Activated T-cell treated with anti-CD3 and anti-CD28 coated beads, Interleukin-2, amount 50 U/mL, for 48 hours (primary cell): ENCODE data around the gene DR1.

Experiments
- DNase-seq, 2 experiments: peaks; one replicate each; pipeline ENCODE4 v3.0.0-alpha.2; 2020

Gene DR1

DNA sequence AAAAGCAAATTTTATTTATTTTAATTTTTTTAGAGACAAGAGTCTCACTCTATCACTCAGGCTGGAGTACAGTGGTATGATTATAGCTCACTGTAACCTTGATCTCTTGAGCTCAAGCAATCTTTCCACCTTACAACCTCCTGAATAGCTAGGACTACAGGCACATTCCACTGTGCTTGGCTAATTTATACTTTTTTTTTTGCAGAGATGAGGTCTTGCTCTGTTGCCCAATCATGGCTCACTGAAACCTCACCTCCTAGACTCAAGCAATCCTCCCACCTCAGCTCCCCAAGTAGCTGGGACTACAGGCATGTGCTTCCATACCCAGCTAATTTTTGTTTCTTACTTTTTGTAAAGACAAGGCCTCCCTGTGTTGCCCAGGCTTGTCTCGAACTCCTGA is 49.5 kb downstream of the DR1 start:
- DNase-seq = no peak

DNA sequence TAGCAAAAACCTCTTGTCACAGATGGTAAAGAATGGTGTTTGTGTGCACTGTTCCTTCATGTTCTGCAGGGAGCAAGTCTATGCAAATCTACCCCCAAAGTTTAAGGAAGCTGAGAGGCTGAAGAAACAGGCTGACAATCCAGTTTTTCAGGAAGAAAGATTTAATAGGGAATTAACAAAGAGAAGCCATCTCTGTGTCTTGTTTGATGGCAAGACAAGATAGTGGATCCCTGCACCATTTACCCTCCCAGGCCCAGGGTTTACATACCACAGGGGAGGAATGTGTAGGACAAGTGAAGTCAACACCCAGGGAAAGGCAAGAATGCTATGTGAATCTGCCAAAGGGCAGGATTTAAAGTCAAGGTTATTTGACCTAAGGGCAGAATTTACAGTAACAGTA is 54.1 kb downstream of the DR1 start:
- DNase-seq = no peak

DNA sequence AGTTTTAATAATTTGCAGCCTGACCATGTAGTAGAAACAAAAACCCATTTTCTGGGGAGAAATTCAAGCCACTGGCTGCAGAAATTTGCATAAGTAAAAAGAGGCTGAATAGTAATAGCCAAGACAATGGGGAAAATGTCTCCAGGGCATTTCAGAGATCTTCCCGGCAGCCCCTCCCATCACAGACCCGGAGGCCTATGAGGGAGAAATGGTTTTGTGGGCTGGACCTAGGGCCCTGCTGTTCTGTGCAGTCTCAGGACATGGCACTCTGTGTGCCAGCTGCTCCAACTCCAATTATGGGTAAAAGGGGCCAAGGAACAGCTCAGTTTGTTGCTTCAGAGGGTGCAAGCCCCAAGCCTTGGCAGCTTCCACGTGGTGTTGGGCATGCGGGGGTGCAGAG is 62.5 kb downstream of the DR1 start:
- DNase-seq = no peak

DNA sequence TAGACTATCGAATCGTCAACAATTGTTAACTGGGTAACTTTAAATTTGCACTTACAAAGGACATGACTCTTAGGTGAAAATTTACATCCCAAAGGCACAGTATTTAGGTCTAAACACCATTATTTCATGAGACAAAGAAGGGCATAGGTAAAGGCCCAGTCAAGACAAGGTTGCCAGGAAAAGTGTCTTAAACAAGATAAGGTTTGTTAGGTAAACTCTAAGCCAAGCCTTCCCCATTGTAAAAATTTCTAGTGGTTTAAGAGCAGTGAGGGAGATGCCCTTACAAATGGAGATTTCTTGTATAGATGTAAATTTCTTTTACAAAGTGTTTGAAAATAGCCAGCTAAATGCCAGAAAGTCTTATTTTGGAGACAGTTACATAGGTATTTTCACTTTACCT is 65.3 kb downstream of the DR1 start:
- no peak for DNase-seq

DNA sequence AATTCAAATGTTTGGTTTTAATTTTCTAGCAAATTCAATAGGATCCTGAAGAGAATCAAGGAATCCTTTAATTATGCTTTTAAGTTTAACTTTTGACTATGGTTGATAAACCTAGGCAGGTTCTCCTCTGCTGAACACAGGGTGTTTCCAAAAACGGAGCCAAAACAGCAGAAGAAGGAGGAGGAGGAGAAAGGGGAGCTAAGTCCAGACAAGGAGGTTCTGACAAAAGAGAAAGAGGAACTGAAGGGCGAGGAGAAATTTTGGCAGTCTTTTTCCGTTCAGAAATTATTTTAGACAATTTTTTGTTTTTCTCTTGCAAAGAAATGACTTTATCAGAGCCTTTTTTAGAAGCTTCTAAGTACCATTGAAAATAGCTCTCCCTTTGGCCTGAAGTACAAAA is 69.0 kb downstream of the DR1 start:
- DNase-seq = no peak

DNA sequence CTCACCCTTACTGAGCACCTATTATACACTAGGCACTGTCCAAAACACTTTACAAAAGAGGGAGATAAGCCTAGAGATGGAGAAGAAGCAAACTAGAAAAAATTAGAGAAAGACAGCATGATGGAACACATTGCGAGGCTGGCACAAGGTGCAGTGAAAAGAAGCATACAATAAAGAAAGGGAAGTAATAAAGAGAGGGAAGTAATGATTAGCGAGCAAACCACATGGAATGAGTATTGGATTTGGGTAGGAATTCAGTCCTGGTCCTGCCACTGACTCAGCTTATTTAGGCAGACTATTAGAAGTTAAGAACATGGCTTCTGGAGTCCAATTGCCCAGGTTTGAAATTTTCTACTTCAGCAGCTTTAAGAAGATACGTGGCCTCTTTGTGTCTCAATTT is 69.6 kb downstream of the DR1 start:
- DNase-seq = no peak

DNA sequence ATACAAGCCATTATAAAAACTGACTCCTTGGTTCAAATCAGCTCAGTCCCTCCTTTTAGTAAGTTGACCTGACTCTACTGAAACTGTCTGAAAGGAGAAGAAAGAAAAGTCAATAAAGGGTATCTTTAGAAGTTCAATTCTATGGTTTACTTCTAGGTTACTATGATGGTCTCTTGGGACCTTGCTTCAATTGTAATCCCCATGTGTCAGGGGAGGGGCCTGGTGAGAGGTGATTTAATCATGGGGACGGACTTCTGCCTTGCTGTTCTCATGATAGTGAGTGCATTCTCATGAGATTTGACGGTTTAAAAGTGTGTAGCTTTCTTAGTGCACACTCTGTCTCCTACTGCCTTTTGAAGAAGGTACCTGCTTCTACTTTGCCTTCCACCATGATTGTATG is 70.5 kb downstream of the DR1 start:
- DNase-seq = no peak
